ENCODE measurements around the gene GARRE1.
A peak's percentile ranks its signal among the peaks of the same experiment; 100 is the strongest.

The GARRE1 gene

DNA sequence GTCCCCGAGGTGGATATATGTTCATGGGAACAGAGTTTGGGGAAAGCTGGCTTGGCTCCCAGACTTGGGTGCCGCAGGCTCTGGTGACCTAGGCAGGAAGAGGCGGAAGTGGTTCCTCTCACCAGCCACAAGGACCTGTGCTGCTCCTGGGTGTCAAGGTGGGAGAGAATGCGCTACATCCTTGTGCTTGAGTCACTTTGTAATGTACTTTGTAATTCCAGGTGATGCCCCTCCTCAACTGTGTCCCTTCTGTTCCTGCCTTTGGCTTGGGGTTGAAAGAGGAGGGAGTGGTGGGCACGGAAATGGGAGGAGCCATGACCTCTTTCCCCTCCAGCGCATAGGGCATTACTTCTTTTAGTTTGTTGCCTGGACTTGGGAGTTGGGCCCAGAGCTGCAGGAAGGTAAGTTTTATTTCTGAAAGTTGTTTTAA lies 10.9 kb downstream of the GARRE1 start:
- no peak for DNase-seq (ENCODE audit: low read depth)
- Histone ChIP-seq H3K9me3 (ENCODE audit: control insufficient read depth, low read length) (no peaks in the 10 kb centered on the region), H3K9ac (ENCODE audit: low read length) (no peak overlapping the region), H3K4me1 (ENCODE audit: control insufficient read depth, insufficient read depth, low read length) (peaks cover 16% of the 10 kb centered on the region), H3K36me3 (ENCODE audit: control insufficient read depth, insufficient read depth, low read length, severe bottlenecking) (peaks cover 4% of the 10 kb centered on the region), H3K27me3 (replicated peaks; ENCODE audit: control insufficient read depth, insufficient read depth, low read length) (no peaks in the 10 kb centered on the region), H3K4me3 (ENCODE audit: low read length) (no peak overlapping the region)

DNA sequence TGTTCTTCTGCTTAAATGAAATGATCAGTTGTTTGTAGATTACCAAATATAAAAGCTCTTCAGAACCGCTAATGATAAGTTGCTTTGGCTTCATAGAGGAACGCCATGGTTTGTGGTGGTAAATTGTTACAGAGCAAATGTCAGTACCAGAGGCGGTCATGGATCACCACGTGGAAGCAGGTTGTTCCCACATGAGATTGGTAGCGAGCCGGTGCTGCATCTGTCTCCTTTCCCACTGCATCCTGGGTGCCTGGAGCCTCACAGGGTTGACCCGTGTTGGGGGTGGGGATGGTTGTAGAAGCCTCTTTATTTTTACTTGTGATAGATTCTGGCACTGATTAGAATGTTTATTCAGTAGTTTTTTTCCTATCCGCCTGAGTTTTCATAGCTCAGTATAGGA lies 14.7 kb downstream of the GARRE1 start:
- Histone ChIP-seq H3K9ac (ENCODE audit: low read length) (no peak overlapping the region), H3K36me3 (ENCODE audit: control insufficient read depth, insufficient read depth, low read length, severe bottlenecking) (peaks cover 4% of the 10 kb centered on the region), H3K4me1 (ENCODE audit: control insufficient read depth, insufficient read depth, low read length) (peaks cover 13% of the 10 kb centered on the region), H3K9me3 (ENCODE audit: control insufficient read depth, low read length) (no peaks in the 10 kb centered on the region), H3K4me3 (ENCODE audit: low read length) (no peak overlapping the region), H3K27me3 (replicated peaks; ENCODE audit: control insufficient read depth, insufficient read depth, low read length) (no peaks in the 10 kb centered on the region)
- no peak for DNase-seq (ENCODE audit: low read depth)

- Histone ChIP-seq H3K9me3 (ENCODE audit: control insufficient read depth, low read length) (no peaks in the 10 kb centered on the region), H3K4me1 (ENCODE audit: control insufficient read depth, insufficient read depth, low read length) (peaks cover 17% of the 10 kb centered on the region), H3K4me3 (ENCODE audit: low read length) (no peak overlapping the region), H3K27me3 (replicated peaks; ENCODE audit: control insufficient read depth, insufficient read depth, low read length) (no peaks in the 10 kb centered on the region), H3K36me3 (ENCODE audit: control insufficient read depth, insufficient read depth, low read length, severe bottlenecking) (peaks cover 4% of the 10 kb centered on the region), H3K9ac (ENCODE audit: low read length) (no peak overlapping the region)
- DNase-seq (ENCODE audit: low read depth), result no peak
These were observed 15.1 kb downstream of the GARRE1 start for GRCh38 chr19:34269489-34269888.

DNA sequence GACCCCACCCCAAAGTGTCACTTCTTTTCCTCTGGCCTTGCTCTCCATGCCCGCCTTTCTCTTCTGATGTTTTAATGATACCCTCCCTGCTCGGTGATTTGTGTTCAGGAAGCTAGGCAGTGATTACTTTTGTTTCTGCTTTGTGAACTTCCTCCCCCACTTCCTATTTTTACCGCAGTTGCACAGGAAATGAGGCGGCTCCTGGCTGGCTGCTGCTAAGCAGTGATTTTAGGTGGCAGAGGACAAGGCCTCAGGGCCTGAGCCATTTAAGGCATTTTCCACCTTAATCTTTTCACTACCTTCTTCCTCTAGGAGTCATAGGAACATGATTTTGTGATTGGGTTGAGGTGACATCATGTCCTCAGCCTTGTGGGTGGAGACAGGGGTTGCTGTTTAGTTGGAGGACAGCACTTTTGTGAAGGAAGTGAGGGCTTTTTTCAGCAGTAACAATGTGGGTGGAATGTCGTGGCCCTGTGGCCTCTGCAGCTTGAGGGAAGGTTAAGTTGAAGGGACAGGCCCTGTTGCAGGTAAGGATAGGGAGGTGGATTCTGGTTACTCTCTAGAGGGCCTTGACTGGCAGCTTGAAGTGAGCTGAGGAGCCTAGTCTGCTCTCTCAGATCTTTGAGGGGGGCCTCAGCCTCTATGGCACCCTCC lies 15.7 kb downstream of the GARRE1 start:
- Histone ChIP-seq H3K36me3 (ENCODE audit: control insufficient read depth, insufficient read depth, low read length, severe bottlenecking) (peaks cover 4% of the 10 kb centered on the region), H3K4me3 (ENCODE audit: low read length) (peak overlapping the region; percentile 8), H3K9ac (ENCODE audit: low read length) (no peak overlapping the region), H3K4me1 (ENCODE audit: control insufficient read depth, insufficient read depth, low read length) (peaks cover 22% of the 10 kb centered on the region), H3K9me3 (ENCODE audit: control insufficient read depth, low read length) (no peaks in the 10 kb centered on the region), H3K27me3 (replicated peaks; ENCODE audit: control insufficient read depth, insufficient read depth, low read length) (no peaks in the 10 kb centered on the region)
- peak; percentile 58 for DNase-seq (ENCODE audit: low read depth)

DNA sequence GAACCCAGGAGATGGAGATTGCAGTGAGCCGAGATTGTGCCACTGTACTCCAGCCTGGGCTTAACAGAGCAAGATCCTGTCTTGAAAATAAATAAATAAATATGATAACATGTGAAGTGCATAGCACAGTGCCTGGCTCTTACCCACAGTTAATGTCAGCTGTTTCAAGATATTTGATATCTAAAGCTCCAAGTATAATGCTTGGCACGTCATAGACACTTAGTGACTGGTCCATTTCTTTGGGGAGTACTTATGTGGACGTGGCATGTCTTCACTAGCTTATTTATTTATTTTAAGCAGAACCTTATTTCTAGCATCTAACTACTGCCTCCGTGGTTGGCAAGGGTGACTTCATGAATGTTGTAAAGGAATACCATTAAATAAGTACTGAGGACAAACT lies 18.8 kb downstream of the GARRE1 start:
- no peaks in the 10 kb centered on the region for H3K27me3 ChIP-seq (replicated peaks; ENCODE audit: control insufficient read depth, insufficient read depth, low read length)
- DNase-seq (ENCODE audit: low read depth), result no peak
- H3K4me1 ChIP-seq (ENCODE audit: control insufficient read depth, insufficient read depth, low read length), result peaks cover 29% of the 10 kb centered on the region
- H3K9me3 ChIP-seq (ENCODE audit: control insufficient read depth, low read length), result no peaks in the 10 kb centered on the region
- no peak overlapping the region for H3K9ac ChIP-seq (ENCODE audit: low read length)
- no peak overlapping the region for H3K4me3 ChIP-seq (ENCODE audit: low read length)
- H3K36me3 ChIP-seq (ENCODE audit: control insufficient read depth, insufficient read depth, low read length, severe bottlenecking), result no peaks in the 10 kb centered on the region

GRCh38 chr19:34274284-34274826 lies 20.0 kb downstream of the GARRE1 start:
- Histone ChIP-seq H3K4me3 (ENCODE audit: low read length) (peak overlapping the region; percentile 42), H3K4me1 (ENCODE audit: control insufficient read depth, insufficient read depth, low read length) (peaks cover 29% of the 10 kb centered on the region), H3K9ac (ENCODE audit: low read length) (peak overlapping the region; percentile 47), H3K36me3 (ENCODE audit: control insufficient read depth, insufficient read depth, low read length, severe bottlenecking) (peaks cover 3% of the 10 kb centered on the region), H3K9me3 (ENCODE audit: control insufficient read depth, low read length) (no peaks in the 10 kb centered on the region), H3K27me3 (replicated peaks; ENCODE audit: control insufficient read depth, insufficient read depth, low read length) (no peaks in the 10 kb centered on the region)
- DNase-seq (ENCODE audit: low read depth), result no peak

DNA sequence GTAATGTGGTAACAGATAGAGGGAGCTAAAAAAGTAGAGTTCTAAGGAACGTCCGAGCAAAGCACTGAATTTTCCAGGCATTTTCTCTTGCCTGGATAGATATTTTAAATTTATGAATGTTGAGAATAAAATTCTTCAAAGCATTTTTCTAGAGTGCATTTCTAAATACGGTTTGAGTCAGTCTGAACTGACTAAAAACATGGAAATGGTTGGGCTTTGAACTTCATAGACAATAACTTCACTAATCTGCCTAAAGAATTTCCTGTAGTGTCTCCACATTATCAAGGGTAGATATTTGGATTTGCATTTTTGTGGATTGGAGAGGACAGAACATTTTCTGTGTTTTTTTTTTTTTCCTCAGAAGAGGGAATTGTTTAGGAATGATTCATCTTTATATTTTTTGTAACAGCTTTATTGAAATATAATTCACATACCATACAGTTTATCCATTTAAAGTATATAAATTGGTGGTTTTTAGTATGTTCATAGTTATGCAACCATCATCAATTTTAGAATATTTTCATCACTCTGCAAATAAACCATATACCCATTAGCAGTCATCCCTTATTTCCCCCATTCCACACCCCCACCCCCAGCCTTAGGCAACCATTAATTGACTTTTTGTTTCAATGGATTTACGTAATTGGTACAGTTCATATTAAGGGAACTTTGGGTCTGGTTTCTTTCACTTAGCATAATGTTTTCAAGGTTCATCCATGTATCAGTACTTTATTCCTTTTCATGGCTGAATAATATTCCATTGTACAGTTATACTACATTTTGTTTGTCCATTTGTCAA lies 20.7 kb downstream of the GARRE1 start:
- peak; percentile 87 for DNase-seq (ENCODE audit: low read depth)
- Histone ChIP-seq H3K4me3 (ENCODE audit: low read length) (peak overlapping the region; percentile 42), H3K36me3 (ENCODE audit: control insufficient read depth, insufficient read depth, low read length, severe bottlenecking) (peaks cover 3% of the 10 kb centered on the region), H3K9ac (ENCODE audit: low read length) (peak overlapping the region; percentile 47), H3K4me1 (ENCODE audit: control insufficient read depth, insufficient read depth, low read length) (peaks cover 25% of the 10 kb centered on the region), H3K9me3 (ENCODE audit: control insufficient read depth, low read length) (no peaks in the 10 kb centered on the region), H3K27me3 (replicated peaks; ENCODE audit: control insufficient read depth, insufficient read depth, low read length) (no peaks in the 10 kb centered on the region)

DNA sequence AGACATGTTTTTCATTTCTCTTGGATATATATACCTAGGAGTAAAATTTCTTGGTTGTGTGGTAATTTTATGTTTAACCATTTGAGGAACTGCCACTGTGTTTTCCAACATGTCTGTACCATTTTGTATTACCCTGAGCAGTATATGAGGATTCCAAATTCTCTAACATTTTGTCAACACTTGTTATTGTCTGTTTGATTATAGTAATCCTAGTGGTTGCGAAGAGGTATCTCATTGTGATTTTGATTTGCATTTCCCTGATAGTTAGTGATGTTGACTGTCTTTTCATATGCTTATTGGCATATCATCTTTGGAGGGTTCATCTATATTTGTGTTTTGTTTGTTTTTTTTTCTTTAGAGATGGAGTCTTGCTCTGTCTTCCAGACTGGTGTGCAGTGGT lies 21.4 kb downstream of the GARRE1 start:
- Histone ChIP-seq H3K4me3 (ENCODE audit: low read length) (no peak overlapping the region), H3K4me1 (ENCODE audit: control insufficient read depth, insufficient read depth, low read length) (peaks cover 20% of the 10 kb centered on the region), H3K27me3 (replicated peaks; ENCODE audit: control insufficient read depth, insufficient read depth, low read length) (no peaks in the 10 kb centered on the region), H3K36me3 (ENCODE audit: control insufficient read depth, insufficient read depth, low read length, severe bottlenecking) (peaks cover 3% of the 10 kb centered on the region), H3K9me3 (ENCODE audit: control insufficient read depth, low read length) (no peaks in the 10 kb centered on the region), H3K9ac (ENCODE audit: low read length) (no peak overlapping the region)
- no peak for DNase-seq (ENCODE audit: low read depth)

DNA sequence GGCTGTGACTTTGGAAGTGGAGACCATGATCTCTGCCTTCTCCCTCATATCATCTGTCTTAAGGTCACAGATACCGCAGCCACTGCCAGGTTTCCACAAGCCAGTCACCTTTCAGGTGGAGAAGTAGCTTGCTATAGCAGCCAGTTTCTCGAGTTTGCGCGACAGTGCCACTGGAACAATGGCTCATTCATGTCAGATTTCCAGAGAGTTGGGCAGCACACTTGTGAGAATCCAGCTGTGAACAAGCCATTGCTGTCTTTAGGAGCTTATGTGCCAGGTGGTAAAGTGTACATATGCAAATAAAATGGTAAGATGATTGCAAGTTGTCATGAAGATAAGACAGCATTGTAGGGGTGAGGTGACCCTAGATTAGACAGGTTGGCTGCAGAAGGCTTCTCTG lies 22.3 kb downstream of the GARRE1 start:
- Histone ChIP-seq H3K4me1 (ENCODE audit: control insufficient read depth, insufficient read depth, low read length) (peaks cover 20% of the 10 kb centered on the region), H3K27me3 (replicated peaks; ENCODE audit: control insufficient read depth, insufficient read depth, low read length) (no peaks in the 10 kb centered on the region)
- DNase-seq (ENCODE audit: low read depth), result no peak

DNA sequence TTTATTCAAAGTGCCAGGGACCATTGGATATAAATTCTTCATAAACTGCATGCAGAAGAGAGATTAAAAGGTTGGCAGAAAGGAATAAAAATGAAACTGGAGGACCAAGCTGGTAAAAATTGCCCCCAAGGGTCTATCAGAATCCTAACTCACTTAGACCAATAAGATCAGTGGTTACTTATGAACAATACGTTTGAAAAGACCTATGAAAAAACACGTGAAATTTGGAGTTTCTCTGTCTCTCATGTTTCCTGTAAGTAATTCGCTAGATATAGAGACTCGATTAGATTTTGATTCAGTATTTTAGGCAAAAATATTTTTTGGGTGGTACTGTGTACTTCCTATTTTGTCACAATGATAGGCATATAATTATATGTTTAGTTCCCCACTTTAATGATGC lies 22.9 kb downstream of the GARRE1 start:
- H3K9ac ChIP-seq (ENCODE audit: low read length), result no peak overlapping the region
- peaks cover 6% of the 10 kb centered on the region for H3K36me3 ChIP-seq (ENCODE audit: control insufficient read depth, insufficient read depth, low read length, severe bottlenecking)
- no peaks in the 10 kb centered on the region for H3K27me3 ChIP-seq (replicated peaks; ENCODE audit: control insufficient read depth, insufficient read depth, low read length)
- H3K4me1 ChIP-seq (ENCODE audit: control insufficient read depth, insufficient read depth, low read length), result peaks cover 20% of the 10 kb centered on the region
- H3K4me3 ChIP-seq (ENCODE audit: low read length), result no peak overlapping the region
- H3K9me3 ChIP-seq (ENCODE audit: control insufficient read depth, low read length), result no peaks in the 10 kb centered on the region
- no peak for DNase-seq (ENCODE audit: low read depth)

More for the DNA sequence above, 22.3 kb downstream of the GARRE1 start:
- H3K4me3 ChIP-seq (ENCODE audit: low read length), result no peak overlapping the region
- no peak overlapping the region for H3K9ac ChIP-seq (ENCODE audit: low read length)
- H3K36me3 ChIP-seq (ENCODE audit: control insufficient read depth, insufficient read depth, low read length, severe bottlenecking), result peaks cover 6% of the 10 kb centered on the region
- no peaks in the 10 kb centered on the region for H3K9me3 ChIP-seq (ENCODE audit: control insufficient read depth, low read length)

GRCh38 chr19:34278783-34279182 lies 24.4 kb downstream of the GARRE1 start:
- Histone ChIP-seq H3K4me1 (ENCODE audit: control insufficient read depth, insufficient read depth, low read length) (peaks cover 19% of the 10 kb centered on the region), H3K9ac (ENCODE audit: low read length) (no peak overlapping the region), H3K9me3 (ENCODE audit: control insufficient read depth, low read length) (no peaks in the 10 kb centered on the region), H3K36me3 (ENCODE audit: control insufficient read depth, insufficient read depth, low read length, severe bottlenecking) (peaks cover 6% of the 10 kb centered on the region), H3K27me3 (replicated peaks; ENCODE audit: control insufficient read depth, insufficient read depth, low read length) (no peaks in the 10 kb centered on the region), H3K4me3 (ENCODE audit: low read length) (no peak overlapping the region)
- no peak for DNase-seq (ENCODE audit: low read depth)
